ENCODE results near the gene SLC17A7. TPM values are rescaled to one million over a fixed set of nuclear protein-coding genes. Genes with fewer than 3 reads are reported as not detected.

SLC17A7 gene
- total and polyA plus RNA-seq, 2 of the 8 experiments (the other 6 are each of a cell fraction or from before 2014, with no cell fraction given), result 2.7 to 3.0 TPM

DNA sequence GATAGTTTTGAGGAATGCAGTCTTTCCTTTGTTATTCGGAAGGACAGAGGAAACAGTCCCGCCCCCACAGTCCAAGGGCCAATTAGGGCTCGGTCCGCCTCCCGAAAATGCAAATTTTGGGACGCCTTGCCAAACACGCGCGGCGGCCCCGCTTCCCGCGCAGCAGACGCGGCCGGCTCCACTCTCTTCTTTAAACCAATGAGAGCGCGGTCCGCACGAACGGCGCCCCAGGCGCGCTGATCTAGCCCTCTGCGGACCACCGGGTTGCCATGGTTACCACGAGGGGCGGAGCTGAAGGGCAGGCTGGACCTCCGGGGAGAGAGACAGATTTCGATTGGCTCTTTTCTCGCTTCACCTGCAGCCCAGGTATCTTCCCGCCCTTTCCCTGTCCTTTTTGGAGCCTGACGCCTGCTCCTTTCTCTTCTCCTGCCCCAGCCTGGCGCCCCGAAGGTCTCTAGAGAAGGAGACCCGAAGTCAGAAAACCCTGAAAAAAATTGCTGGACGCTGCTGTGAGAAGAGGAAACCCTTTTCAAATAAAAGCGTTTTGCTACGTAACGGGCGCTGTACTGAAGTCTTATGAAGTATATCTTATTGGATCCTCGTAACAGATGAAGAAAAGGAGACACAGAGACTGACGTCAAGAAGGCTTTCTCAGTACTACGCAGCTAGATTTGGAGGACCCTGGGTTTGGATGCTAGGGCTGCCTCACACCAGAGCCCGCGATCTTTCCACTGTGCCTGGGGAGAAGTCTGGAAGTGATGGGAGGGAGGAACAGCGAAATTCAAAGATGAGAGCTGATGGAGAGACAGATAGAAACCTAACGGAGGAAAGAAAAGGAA is 20.1 kb downstream of the SLC17A7 start (continued):
- no peak for TF ChIP-seq JUN (IDR thresholded peaks at IDR 0.05; ENCODE audit: low read depth, low read length)
